Mesenchymal stem cell (in vitro differentiated cells and primary cell): ENCODE results near the gene DNAJC6.

Experiments
- DNase-seq: peaks from one replicate; pipeline ENCODE4 v3.0.0-alpha.2; 2013
- H2AFZ ChIP-seq: one replicate; pipeline ENCODE4 v1.6.1; 2013; ENCODE audit warnings: low read depth, mild to moderate bottlenecking, control low read depth, inconsistent platforms, low read length, moderate library complexity
- H2AK5ac ChIP-seq: 2 replicates; pipeline ENCODE4 v1.6.1; 2013; ENCODE audit warnings: low read length, moderate library complexity, mild to moderate bottlenecking, inconsistent platforms; ENCODE audit not compliant: severe bottlenecking
- H2BK120ac ChIP-seq: one replicate; pipeline ENCODE4 v1.6.1; 2013; ENCODE audit warnings: low read depth, mild to moderate bottlenecking, inconsistent platforms, low read length, moderate library complexity
- H2BK12ac ChIP-seq, 2 experiments: one replicate each; pipeline ENCODE4 v1.6.1; 2013; ENCODE audit warnings: inconsistent platforms in 2 of 2, low read length in 2 of 2, mild to moderate bottlenecking in 2 of 2, moderate library complexity in 2 of 2, control low read depth in 1 of 2
- H2BK15ac ChIP-seq: one replicate; pipeline ENCODE4 v1.6.1; 2013; ENCODE audit warnings: mild to moderate bottlenecking, low read depth, inconsistent platforms; ENCODE audit not compliant: poor library complexity, severe bottlenecking
- H2BK5ac ChIP-seq: 2 replicates; pipeline ENCODE4 v1.6.1; 2013; ENCODE audit warnings: low read depth, mild to moderate bottlenecking, low read length, control low read depth, inconsistent platforms; ENCODE audit not compliant: poor library complexity, severe bottlenecking
- H3K14ac ChIP-seq, 2 experiments: one replicate each; pipeline ENCODE4 v1.6.1; 2013; ENCODE audit warnings: inconsistent platforms in 2 of 2, low read length in 2 of 2, control low read depth in 1 of 2, mild to moderate bottlenecking in 1 of 2, moderate library complexity in 1 of 2
- H3K18ac ChIP-seq, 2 experiments: one replicate each; pipeline ENCODE4 v1.6.1; 2013; ENCODE audit warnings: inconsistent platforms in 2 of 2, low read length in 2 of 2, control low read depth in 1 of 2, low read depth in 1 of 2, mild to moderate bottlenecking in 1 of 2
- H3K23ac ChIP-seq, 2 experiments: one replicate each; pipeline ENCODE4 v1.6.1; 2013; ENCODE audit warnings: inconsistent platforms in 2 of 2, low read length in 2 of 2, mild to moderate bottlenecking in 2 of 2, moderate library complexity in 2 of 2, control low read depth in 1 of 2
- H3K27ac ChIP-seq: 2 replicates; pipeline ENCODE4 v1.5.1; 2013; ENCODE audit warnings: mild to moderate bottlenecking, moderate library complexity, low read length, control low read depth, inconsistent platforms; ENCODE audit not compliant: poor library complexity, severe bottlenecking
- H3K27me3 ChIP-seq, 2 experiments: 2 replicates each; pipeline versions ENCODE4 v1.6.1 to v1.7.0; 2013; ENCODE audit warnings: low read length in 2 of 2, mild to moderate bottlenecking in 2 of 2, moderate library complexity in 2 of 2, control low read depth in 1 of 2, inconsistent platforms in 1 of 2; ENCODE audit not compliant: control insufficient read depth in 1 of 2, insufficient read depth in 1 of 2
- H3K36me3 ChIP-seq, 2 experiments: 2 replicates each; pipeline versions ENCODE4 v1.6.1 to v1.7.0; 2013; ENCODE audit warnings: low read length in 2 of 2, control low read depth in 1 of 2, inconsistent platforms in 1 of 2, low read depth in 1 of 2, mild to moderate bottlenecking in 1 of 2; ENCODE audit not compliant: insufficient read depth in 2 of 2, control insufficient read depth in 1 of 2
- H3K4ac ChIP-seq, 2 experiments: one replicate each; pipeline ENCODE4 v1.6.1; 2013; ENCODE audit warnings: inconsistent platforms in 2 of 2, low read length in 2 of 2, mild to moderate bottlenecking in 2 of 2, moderate library complexity in 2 of 2, control low read depth in 1 of 2, low read depth in 1 of 2
- H3K4me1 ChIP-seq: 2 replicates; pipeline ENCODE4 v1.6.1; 2013; ENCODE audit warnings: low read depth, low read length, control low read depth; ENCODE audit not compliant: control insufficient read depth, insufficient read depth
- H3K4me2 ChIP-seq: 2 replicates; pipeline ENCODE4 v1.6.1; 2013; ENCODE audit warnings: low read length, mild to moderate bottlenecking, inconsistent platforms; ENCODE audit not compliant: poor library complexity, severe bottlenecking
- H3K4me3 ChIP-seq, 2 experiments: 2 replicates each; pipeline versions ENCODE4 v1.5.1 to v1.7.0; 2013; ENCODE audit warnings: low read length in 2 of 2, mild to moderate bottlenecking in 2 of 2, control low read depth in 1 of 2, low read depth in 1 of 2; ENCODE audit not compliant: insufficient read depth in 1 of 2
- H3K79me1 ChIP-seq: replicated peaks from 2 replicates; pipeline ENCODE4 v1.6.1; 2013; ENCODE audit warnings: mild to moderate bottlenecking, control low read depth, low read length, inconsistent platforms; ENCODE audit not compliant: poor library complexity, severe bottlenecking
- H3K9ac ChIP-seq: 2 replicates; pipeline ENCODE4 v1.7.0; 2013; ENCODE audit warnings: mild to moderate bottlenecking, low read length, moderate library complexity
- H3K9me3 ChIP-seq: 2 replicates; pipeline ENCODE4 v1.7.0; 2013; ENCODE audit warnings: mild to moderate bottlenecking, low read length; ENCODE audit not compliant: control insufficient read depth
- H4K8ac ChIP-seq: one replicate; pipeline ENCODE4 v1.6.1; 2013; ENCODE audit warnings: inconsistent platforms, mild to moderate bottlenecking, low read length, moderate library complexity
- H4K91ac ChIP-seq: one replicate; pipeline ENCODE4 v1.6.1; 2013; ENCODE audit warnings: mild to moderate bottlenecking, low read length, inconsistent platforms
- WGBS: methylation state at CpG from one replicate; pipeline ENCODE4 v1.1.7; 2013; ENCODE audit warnings: mixed read lengths; 5-methylcytosine and 5-hydroxymethylcytosine counted together

Gene DNAJC6

GRCh38 chr1:65414538-65414937 is 105.2 kb downstream of the DNAJC6 start:
- H3K36me3 ChIP-seq, result no peaks in the 10 kb centered on the region
- no peak overlapping the region for H3K27ac ChIP-seq
- no peak overlapping the region for H3K23ac ChIP-seq
- H2AK5ac ChIP-seq, result no peak overlapping the region
- no peak overlapping the region for H2BK12ac ChIP-seq
- H3K79me1 ChIP-seq, result no peaks in the 10 kb centered on the region
- H3K14ac ChIP-seq, result no peak overlapping the region
- no peak overlapping the region for H2BK5ac ChIP-seq
- no peak overlapping the region for H3K9ac ChIP-seq
- no peak overlapping the region for H4K91ac ChIP-seq
- H2AFZ ChIP-seq, result no peak overlapping the region
- H2BK15ac ChIP-seq, result no peak overlapping the region
- no peaks in the 10 kb centered on the region for H3K27me3 ChIP-seq
- peaks cover 6% of the 10 kb centered on the region for H3K4me1 ChIP-seq
- WGBS, result 100% methylated on average over 1 of the region's 4 CpGs
- no peak for DNase-seq
- no peak overlapping the region for H2BK120ac ChIP-seq
- no peaks in the 10 kb centered on the region for H3K9me3 ChIP-seq
- H4K8ac ChIP-seq, result no peak overlapping the region
- H3K4ac ChIP-seq, result no peak overlapping the region
- H3K18ac ChIP-seq, result no peak overlapping the region
- H3K4me2 ChIP-seq, result no peak overlapping the region
- no peak overlapping the region for H3K4me3 ChIP-seq

- H2BK15ac ChIP-seq, result no peak overlapping the region
- no peak for DNase-seq
Measured at GRCh38 chr1:65416767-65417166, 107.4 kb downstream of the DNAJC6 start.

GRCh38 chr1:65417729-65418128 is 108.4 kb downstream of the DNAJC6 start:
- peak overlapping the region; percentile 30 for H3K4me2 ChIP-seq
- peak overlapping the region; percentile 86 for H3K27ac ChIP-seq
- no peak overlapping the region for H3K23ac ChIP-seq
- H2AFZ ChIP-seq, result no peak overlapping the region
- H3K27me3 ChIP-seq, result no peaks in the 10 kb centered on the region
- no peak overlapping the region for H3K14ac ChIP-seq
- no peaks in the 10 kb centered on the region for H3K9me3 ChIP-seq
- H2BK5ac ChIP-seq, result peak overlapping the region; percentile 63
- no peak overlapping the region for H3K4me3 ChIP-seq
- 97% methylated on average over 2 of the region's 2 CpGs for WGBS
- no peak for DNase-seq
- H4K91ac ChIP-seq, result no peak overlapping the region
- H3K4me1 ChIP-seq, result peaks cover 10% of the 10 kb centered on the region
- no peak overlapping the region for H2BK12ac ChIP-seq
- no peaks in the 10 kb centered on the region for H3K36me3 ChIP-seq
- no peak overlapping the region for H3K4ac ChIP-seq
- no peaks in the 10 kb centered on the region for H3K79me1 ChIP-seq
- no peak overlapping the region for H3K9ac ChIP-seq
- H2AK5ac ChIP-seq, result peak overlapping the region; percentile 92
- H4K8ac ChIP-seq, result no peak overlapping the region
- no peak overlapping the region for H2BK15ac ChIP-seq
- no peak overlapping the region for H3K18ac ChIP-seq
- H2BK120ac ChIP-seq, result no peak overlapping the region

More at GRCh38 chr1:65416767-65417166, 107.4 kb downstream of the DNAJC6 start:
- H3K4me1 ChIP-seq, result peaks cover 6% of the 10 kb centered on the region
- no peak overlapping the region for H3K23ac ChIP-seq
- no peak overlapping the region for H4K8ac ChIP-seq
- H3K9ac ChIP-seq, result no peak overlapping the region
- H3K4me2 ChIP-seq, result no peak overlapping the region
- no peak overlapping the region for H2BK120ac ChIP-seq
- no peaks in the 10 kb centered on the region for H3K79me1 ChIP-seq
- no peak overlapping the region for H4K91ac ChIP-seq
- H3K27me3 ChIP-seq, result no peaks in the 10 kb centered on the region
- no peak overlapping the region for H2AFZ ChIP-seq
- H2AK5ac ChIP-seq, result no peak overlapping the region
- no peaks in the 10 kb centered on the region for H3K36me3 ChIP-seq
- no peak overlapping the region for H3K18ac ChIP-seq
- H3K9me3 ChIP-seq, result no peaks in the 10 kb centered on the region
- no peak overlapping the region for H3K27ac ChIP-seq
- no CpG with 5 or more reads among the region's 1 CpG for WGBS
- H2BK12ac ChIP-seq, result no peak overlapping the region
- H3K4ac ChIP-seq, result no peak overlapping the region
- no peak overlapping the region for H3K4me3 ChIP-seq
- H2BK5ac ChIP-seq, result no peak overlapping the region
- no peak overlapping the region for H3K14ac ChIP-seq

GRCh38 chr1:65418522-65419185 is 109.3 kb downstream of the DNAJC6 start:
- Histone ChIP-seq H3K27me3 (no peaks in the 10 kb centered on the region), H2BK15ac (no peak overlapping the region), H3K79me1 (no peaks in the 10 kb centered on the region), H3K4ac (no peak overlapping the region), H2AK5ac (no peak overlapping the region), H3K27ac (peak overlapping the region; percentile 86), H3K9ac (peak overlapping the region; percentile 90), H3K9me3 (no peaks in the 10 kb centered on the region), H4K8ac (peak overlapping the region; percentile 36), H2AFZ (no peak overlapping the region), H3K14ac (no peak overlapping the region), H2BK120ac (no peak overlapping the region), H4K91ac (no peak overlapping the region), H3K4me1 (peaks cover 14% of the 10 kb centered on the region), H3K4me3 (no peak overlapping the region), H3K23ac (no peak overlapping the region), H3K18ac (no peak overlapping the region), H2BK12ac (no peak overlapping the region), H3K36me3 (no peaks in the 10 kb centered on the region), H2BK5ac (peak overlapping the region; percentile 53), H3K4me2 (no peak overlapping the region)
- WGBS, result 94% methylated on average over 3 of the region's 4 CpGs
- DNase-seq, result no peak
